Measurements from ENCODE around the gene MEF2D. TPM values are rescaled to one million over a fixed set of nuclear protein-coding genes. Genes with fewer than 3 reads are reported as not detected.

The MEF2D gene
- polyA plus RNA-seq, 3 donors, result 25.9 to 29.3 (median 26.8) TPM

GRCh38 chr1:156525856-156526489 is 25.4 kb upstream of the MEF2D start:
- DNase-seq, result no peak

DNA sequence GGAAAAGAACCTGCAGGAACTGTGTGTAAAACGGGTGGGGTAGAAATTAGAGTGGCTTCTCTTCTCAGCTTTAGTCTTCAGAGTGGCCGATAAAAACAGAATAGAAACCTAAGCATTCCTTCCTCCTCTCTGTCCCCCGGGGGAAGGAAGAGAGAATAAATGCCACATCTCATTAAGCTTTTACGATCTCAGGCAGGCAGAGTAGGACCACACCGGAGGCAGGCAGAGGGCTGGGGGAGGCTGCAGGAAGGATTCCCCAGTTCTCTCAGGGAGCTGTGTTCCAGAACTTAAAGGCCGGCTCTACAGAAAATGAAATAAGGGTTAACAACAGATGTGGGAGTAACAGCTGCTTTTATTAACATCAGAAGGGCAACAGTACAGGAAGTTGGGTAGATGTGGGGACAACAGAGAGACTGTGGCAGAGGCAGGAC is 24.5 kb upstream of the MEF2D start:
- DNase-seq, result no peak

DNA sequence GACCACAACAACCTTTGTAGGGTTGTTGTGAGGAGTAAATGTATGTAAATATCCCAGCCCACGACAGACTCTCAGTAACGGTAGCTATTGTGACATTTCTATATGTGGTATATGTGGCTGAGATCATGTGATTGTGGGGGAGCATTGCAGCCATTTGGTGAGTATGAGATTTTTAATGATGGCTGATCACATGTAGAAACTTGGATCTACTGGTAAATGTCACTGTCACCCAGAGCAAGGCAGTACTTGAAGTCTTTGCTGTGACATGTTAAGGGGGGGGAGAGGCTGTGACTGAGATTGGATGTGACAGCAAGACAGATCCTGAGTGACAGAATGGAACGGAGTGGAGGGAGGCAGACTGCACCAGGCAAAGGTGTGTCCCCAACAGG is 23.9 kb upstream of the MEF2D start:
- no peak for DNase-seq

GRCh38 chr1:156523801-156524480 is 23.4 kb upstream of the MEF2D start:
- no peak for DNase-seq

DNA sequence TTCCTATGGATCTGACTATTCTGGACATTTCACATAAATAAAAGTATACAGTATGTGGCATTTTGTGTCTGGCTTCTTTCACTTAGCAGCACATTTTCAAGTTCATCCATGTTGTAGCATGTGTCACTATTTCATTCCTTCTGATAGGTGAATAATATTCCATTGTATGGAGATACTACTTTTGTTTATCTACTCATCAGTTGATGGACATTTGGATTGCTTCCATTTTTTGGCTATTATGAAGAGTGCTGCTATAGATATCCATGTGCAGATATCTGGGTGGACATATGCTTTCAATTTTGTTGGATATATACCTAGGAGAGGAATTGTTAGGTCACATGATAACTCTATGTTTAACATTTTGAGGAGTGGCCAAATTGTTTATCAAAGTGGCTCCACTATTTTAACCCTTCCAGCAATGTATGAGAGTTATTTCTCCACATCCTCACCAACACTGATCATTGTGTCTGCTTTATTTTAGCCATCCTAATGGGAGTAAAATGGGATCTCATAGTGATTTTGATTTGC is 21.9 kb upstream of the MEF2D start:
- DNase-seq, result no peak

DNA sequence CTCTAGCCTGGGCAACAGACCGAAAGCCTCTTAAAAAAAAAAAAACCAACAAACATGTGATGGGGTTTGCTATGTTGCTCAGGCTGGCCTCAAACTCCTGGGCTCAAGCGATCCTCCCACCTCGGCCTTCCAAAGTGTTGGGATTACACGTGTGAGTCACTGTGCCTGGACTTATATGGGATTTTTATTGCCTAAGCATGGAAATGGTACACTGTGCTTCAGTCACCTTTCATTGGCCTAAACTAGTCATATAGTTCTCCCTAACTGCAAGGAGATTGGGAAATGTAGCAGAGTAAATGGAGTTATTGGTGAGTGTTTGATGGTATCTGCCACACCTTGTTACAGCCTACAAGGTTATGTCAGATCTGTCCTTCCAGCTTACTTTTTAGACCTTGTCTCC is 17.2 kb upstream of the MEF2D start:
- no peak for DNase-seq

GRCh38 chr1:156516821-156517220 is 16.2 kb upstream of the MEF2D start:
- DNase-seq, result no peak

GRCh38 chr1:156515956-156516355 is 15.4 kb upstream of the MEF2D start:
- no peak for DNase-seq

DNA sequence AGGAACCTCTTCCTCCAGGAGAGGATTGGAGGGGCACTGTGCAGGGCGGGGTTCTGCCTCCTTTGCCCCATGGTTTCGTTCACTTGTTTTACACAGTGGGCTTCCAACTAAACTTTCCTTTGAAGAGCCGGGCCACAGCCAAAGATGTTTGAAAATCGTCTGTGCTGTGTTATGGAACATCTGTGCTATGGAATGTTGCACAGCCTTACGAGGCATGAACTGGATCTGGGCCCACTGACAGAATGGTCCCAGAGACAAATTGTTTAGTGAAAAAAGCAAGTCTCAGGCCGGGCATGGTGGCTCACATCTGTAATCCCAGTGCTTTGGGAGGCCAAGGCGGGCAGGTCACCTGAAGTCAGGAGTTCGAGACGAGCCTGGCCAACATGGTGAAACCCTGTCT is 12.6 kb upstream of the MEF2D start:
- no peak for DNase-seq

GRCh38 chr1:156511644-156512043 is 11.1 kb upstream of the MEF2D start:
- no peak for DNase-seq

- DNase-seq, result no peak
Measured at GRCh38 chr1:156510709-156511108, 10.1 kb upstream of the MEF2D start.

DNA sequence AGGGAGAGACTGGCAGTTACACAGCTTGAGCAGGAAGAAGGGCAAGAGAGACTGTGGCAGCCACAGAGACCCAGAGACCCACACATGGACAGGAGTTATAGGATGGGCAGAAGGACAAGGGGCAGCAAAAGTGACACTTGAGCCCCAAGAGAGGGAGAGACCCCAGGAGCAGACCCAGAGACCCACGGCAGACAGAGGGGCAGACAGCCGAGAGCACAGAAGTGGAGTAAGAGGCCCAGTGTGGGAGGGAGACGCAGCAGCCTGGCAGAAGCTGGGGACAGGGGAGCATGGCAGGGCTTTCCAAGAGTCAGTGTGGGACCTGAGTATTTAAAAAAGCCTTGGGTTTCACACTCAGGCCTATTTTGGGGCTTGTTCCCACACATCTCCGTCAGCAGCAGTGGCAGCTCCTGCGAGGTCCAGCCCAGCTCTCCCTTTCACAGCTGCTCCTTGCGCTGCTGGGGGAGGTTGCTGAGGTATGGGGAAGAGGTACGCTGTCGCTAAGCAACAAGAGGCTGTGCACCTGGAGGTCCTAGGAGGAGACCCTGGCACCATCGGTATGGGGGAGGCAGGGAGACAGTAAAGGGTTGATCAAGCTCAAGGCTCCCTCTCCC is 9.0 kb upstream of the MEF2D start:
- DNase-seq, result no peak

DNA sequence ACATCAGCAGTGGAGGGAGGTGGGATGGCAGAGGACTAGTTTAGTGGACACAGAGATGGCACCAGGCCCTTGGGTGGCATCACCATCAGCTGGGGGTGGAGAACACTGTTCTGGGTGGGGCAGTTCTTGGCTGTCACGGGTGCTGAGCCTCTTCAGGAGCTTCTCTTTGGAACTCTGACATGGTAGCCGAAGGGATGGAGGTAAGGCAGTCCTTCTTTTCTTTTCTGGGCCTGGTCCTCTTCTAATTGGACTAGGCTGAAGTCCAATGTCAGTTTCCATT is 8.3 kb upstream of the MEF2D start:
- DNase-seq, result no peak

DNA sequence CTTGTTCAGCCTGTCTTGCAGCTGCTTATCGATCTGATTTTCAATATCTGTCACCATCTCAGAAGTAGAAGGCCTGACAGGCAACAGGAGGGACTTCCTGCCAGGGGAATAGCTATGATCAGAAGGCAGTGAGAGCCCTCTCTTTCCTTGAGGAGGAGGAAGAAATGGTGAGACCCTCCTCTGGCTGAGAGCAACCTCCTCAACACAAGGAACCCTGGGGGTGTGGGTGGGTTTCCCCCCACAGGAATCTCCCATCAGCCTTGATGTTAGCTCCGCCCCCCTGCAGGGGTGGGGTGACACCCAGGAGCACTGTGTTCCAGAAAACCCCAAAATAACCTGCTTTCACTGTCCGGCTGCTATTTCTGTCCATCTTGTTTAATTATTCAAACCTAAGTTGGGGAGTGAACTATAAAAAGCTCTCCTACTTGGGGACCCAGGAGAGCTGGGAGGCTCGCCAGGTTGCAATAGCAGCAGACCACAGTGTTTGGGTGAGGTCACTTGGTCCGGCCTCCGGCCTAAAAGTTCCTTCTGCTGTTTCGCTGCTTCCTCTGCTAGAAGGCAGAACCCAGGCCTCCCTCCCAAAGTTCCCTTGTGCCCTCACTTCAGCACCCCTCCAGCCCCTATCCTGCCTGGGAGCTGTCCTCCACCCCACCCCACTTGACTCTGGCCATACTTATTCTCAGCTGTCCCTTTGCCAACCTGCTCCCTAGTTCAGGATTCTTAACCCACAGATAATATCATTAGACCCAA is 7.8 kb upstream of the MEF2D start:
- no peak for DNase-seq

- no peak for DNase-seq
Measured at GRCh38 chr1:156506450-156506849, 5.9 kb upstream of the MEF2D start.

GRCh38 chr1:156505679-156506298 is 5.2 kb upstream of the MEF2D start:
- no peak for DNase-seq

DNA sequence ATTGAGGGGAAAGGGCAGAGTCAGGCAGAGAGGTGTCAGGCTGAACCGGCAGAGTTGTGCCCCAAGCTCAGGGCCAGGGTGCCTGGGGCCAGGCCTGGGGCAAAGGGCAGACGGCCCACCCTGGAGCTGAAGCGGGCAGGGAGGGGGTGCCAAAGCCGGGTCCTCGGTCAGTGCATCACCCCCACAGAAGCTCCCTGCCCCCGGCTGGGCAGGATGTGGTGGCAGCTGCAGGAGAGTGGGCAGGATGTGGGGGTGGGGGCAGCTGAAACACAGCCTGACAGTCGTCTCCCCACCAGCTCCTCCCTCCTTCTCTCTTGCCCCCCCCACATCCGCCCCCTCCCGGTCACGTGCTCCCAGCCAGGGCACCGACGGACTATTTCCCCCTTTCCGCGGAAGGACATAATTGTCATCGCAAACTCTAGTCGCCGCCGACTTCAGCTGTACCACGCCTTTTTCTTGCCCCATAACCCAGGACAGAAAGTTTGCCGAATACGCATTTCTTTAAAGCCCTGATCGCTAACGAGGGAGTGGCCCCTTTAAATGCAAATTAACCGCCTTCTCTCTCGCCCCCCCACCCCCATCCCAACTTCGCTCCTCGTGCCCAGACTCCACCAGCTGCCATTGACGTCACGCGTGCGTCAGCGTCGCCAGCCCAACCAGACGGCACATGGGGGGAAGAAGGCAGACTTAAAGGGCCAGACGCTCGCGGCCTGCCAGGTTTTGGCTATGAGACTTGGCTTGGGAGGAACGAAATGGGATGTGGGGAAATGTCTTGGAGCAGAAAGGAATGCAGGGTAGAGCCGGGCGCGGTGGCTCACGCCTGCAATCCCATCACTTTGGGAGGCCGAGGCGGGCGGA is 4.5 kb upstream of the MEF2D start:
- peak; percentile 99 for DNase-seq

GRCh38 chr1:156504438-156504813 is 3.9 kb upstream of the MEF2D start:
- DNase-seq, result no peak

DNA sequence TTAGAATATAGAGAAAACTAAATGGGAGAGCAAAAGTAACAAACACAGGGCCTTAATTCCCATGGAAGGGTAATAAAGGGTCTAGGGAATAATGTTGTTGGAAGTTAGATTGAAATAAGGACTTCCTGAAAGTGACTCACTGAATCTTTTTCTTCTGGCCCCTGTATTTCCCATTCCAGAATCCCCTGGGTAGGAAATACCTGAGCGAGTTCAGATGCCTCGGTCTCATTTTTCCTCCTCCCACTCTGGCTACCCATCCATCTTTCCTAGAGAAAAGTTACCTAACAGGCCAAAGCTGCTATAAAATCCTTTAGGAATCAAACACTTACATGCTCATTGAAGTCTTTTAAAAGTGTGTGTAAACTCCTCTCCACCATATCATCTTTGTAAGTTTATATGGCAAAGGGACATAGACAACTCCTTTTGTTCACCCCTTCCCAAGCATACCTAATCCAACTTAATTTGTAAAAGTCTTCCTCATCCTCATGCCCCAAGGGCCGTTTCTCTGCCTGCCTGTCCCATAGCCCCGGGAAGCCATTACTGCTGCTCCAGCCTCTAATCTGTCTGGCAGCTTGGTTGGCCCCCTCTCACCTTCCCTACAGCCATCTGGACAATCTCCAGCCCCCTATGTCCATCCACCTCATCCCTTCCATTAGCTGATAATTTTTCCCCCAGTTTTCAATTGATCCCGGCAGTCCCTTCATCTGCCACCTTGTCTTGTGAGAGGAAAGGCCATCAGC is 3.3 kb upstream of the MEF2D start:
- DNase-seq, result no peak

GRCh38 chr1:156502894-156503697 is 2.5 kb upstream of the MEF2D start:
- DNase-seq, result no peak
